Adrenal gland (tissue), 5 donors: ENCODE data around the gene SF3B4.
"Not testable (repeated sequence)": the region's sequence is repeated elsewhere in the genome, so short reads cannot be mapped to it uniquely, and the experiment has no call there.

Experiments
- POLR2A ChIP-seq, 2 donors: fragments of 450-650 bp; IDR thresholded peaks; one replicate each; pipeline ENCODE4 v1.6.1; 2017; ENCODE audit warnings: antibody characterized with exemption in 2 of 2, mild to moderate bottlenecking in 2 of 2, moderate library complexity in 1 of 2
- TF ChIP-seq, protein P1 (sequence below), 6 experiments: fragments of 450-650 bp in 4 of 6; fragments of 200-600 bp in 2 of 6; sonication (generic) in 1 of 6; IDR thresholded peaks; 1 replicate in 5 of 6; 2 replicates in 1 of 6; pipeline versions ENCODE4 v1.5.1 to v1.8.0; 2016 to 2021; ENCODE audit warnings: antibody characterized with exemption in 6 of 6, mild to moderate bottlenecking in 2 of 6, moderate library complexity in 1 of 6
- donor health status: DM: no; HTN: no; CAD: no.

GRCh38 chr1:149938668-149939003, 11.0 kb upstream of the SF3B4 start:
- TF ChIP-seq, protein P1, sequence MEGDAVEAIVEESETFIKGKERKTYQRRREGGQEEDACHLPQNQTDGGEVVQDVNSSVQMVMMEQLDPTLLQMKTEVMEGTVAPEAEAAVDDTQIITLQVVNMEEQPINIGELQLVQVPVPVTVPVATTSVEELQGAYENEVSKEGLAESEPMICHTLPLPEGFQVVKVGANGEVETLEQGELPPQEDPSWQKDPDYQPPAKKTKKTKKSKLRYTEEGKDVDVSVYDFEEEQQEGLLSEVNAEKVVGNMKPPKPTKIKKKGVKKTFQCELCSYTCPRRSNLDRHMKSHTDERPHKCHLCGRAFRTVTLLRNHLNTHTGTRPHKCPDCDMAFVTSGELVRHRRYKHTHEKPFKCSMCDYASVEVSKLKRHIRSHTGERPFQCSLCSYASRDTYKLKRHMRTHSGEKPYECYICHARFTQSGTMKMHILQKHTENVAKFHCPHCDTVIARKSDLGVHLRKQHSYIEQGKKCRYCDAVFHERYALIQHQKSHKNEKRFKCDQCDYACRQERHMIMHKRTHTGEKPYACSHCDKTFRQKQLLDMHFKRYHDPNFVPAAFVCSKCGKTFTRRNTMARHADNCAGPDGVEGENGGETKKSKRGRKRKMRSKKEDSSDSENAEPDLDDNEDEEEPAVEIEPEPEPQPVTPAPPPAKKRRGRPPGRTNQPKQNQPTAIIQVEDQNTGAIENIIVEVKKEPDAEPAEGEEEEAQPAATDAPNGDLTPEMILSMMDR (IDR thresholded peaks at IDR 0.05), result not testable (repeated sequence)
- not testable (repeated sequence) for TF ChIP-seq POLR2A (IDR thresholded peaks at IDR 0.05)
